HFFc6 (cell line): ENCODE data around the gene HSPA12B. TPM values are rescaled to one million over a fixed set of nuclear protein-coding genes. Genes with fewer than 3 reads are reported as not detected.
"Not testable (repeated sequence)": the region's sequence is repeated elsewhere in the genome, so short reads cannot be mapped to it uniquely, and the experiment has no call there.

ENCODE experiments used
- DNase-seq: peaks from one replicate; pipeline ENCODE4 v3.0.0-alpha.2; 2018
- H3K27ac Mint-ChIP-seq: 2 replicates; pipeline ENCODE4 v1.8.0; 2020; ENCODE audit warnings: mild to moderate bottlenecking, mixed read lengths
- H3K27me3 Mint-ChIP-seq: 2 replicates; pipeline ENCODE4 v1.8.0; 2021; ENCODE audit warnings: mild to moderate bottlenecking, moderate library complexity, mixed read lengths; ENCODE audit not compliant: insufficient read depth
- H3K36me3 Mint-ChIP-seq: 2 replicates; pipeline ENCODE4 v1.8.0; 2021; ENCODE audit warnings: low read depth, mixed read lengths
- H3K4me1 Mint-ChIP-seq: 2 replicates; pipeline ENCODE4 v1.8.0; 2020; ENCODE audit warnings: low read depth, mixed read lengths
- H3K4me3 Mint-ChIP-seq: 2 replicates; pipeline ENCODE4 v1.8.0; 2020; ENCODE audit warnings: mild to moderate bottlenecking, moderate library complexity, mixed read lengths
- H3K9me3 Mint-ChIP-seq: 2 replicates; pipeline ENCODE4 v1.8.0; 2020; ENCODE audit warnings: mild to moderate bottlenecking, mixed read lengths
- CTCF ChIP-seq: fragments of 200-600 bp; sonication (generic); IDR thresholded peaks from 2 replicates; pipeline ENCODE4 v1.5.0; 2021; ENCODE audit warnings: antibody characterized with exemption, mild to moderate bottlenecking
- total RNA-seq, 6 experiments: library from RNA; stranded (reverse); fragmentation: NEBNext Ultra II Directional; extraction: Animal tissue kit (Norgen Biotek cat#: 25700); gene quantifications; 2 replicates in 1 of 6; 3 replicates in 5 of 6; pipeline ENCODE4 v1.2.3, GENCODE V29; 2021

Gene HSPA12B
- total RNA-seq, 6 experiments from 2014 or later = not detected

- peaks cover 2% of the 10 kb centered on the region for H3K27me3 Mint-ChIP-seq
- peaks cover 11% of the 10 kb centered on the region for H3K36me3 Mint-ChIP-seq
- H3K4me1 Mint-ChIP-seq = peaks cover 37% of the 10 kb centered on the region
- peak within 1 kb of the TSS; percentile 83 for H3K27ac Mint-ChIP-seq
- peak; percentile 88 for TF ChIP-seq CTCF
- peak within 1 kb of the TSS; percentile 89 for H3K4me3 Mint-ChIP-seq
- no peaks in the 10 kb centered on the region for H3K9me3 Mint-ChIP-seq
- peak; percentile 73 for DNase-seq
Measured at GRCh38 chr20:3786665-3787323, 54.3 kb downstream of the HSPA12B start, which contains the start of gene CENPB. Gene CENPB, minus strand, starts transcription at chr20:3786740. Its CDS starts 257 bp downstream, at chr20:3786483.

GRCh38 chr20:3787324-3788014 lies 55.0 kb downstream of the HSPA12B start:
- DNase-seq = no peak
- H3K27me3 Mint-ChIP-seq = peaks cover 2% of the 10 kb centered on the region
- no peaks in the 10 kb centered on the region for H3K9me3 Mint-ChIP-seq
- H3K4me1 Mint-ChIP-seq = peaks cover 37% of the 10 kb centered on the region
- TF ChIP-seq CTCF = no peak
- H3K4me3 Mint-ChIP-seq = peak overlapping the region; percentile 71
- peaks cover 11% of the 10 kb centered on the region for H3K36me3 Mint-ChIP-seq
- H3K27ac Mint-ChIP-seq = no peak overlapping the region

- H3K27ac Mint-ChIP-seq = no peak overlapping the region; the same call in 1 of the 2 replicates
- TF ChIP-seq CTCF = no peak
- no peaks in the 10 kb centered on the region for H3K9me3 Mint-ChIP-seq
- peaks cover 31% of the 10 kb centered on the region for H3K4me1 Mint-ChIP-seq
- H3K36me3 Mint-ChIP-seq = peaks cover 11% of the 10 kb centered on the region
- H3K4me3 Mint-ChIP-seq = peak overlapping the region; percentile 28; the same call in 1 of the 2 replicates
- no peak for DNase-seq
- peaks cover 2% of the 10 kb centered on the region for H3K27me3 Mint-ChIP-seq
Measured at GRCh38 chr20:3788685-3789155, 56.2 kb downstream of the HSPA12B start.

- not testable (repeated sequence) for DNase-seq, H3K9me3 Mint-ChIP-seq, H3K27me3 Mint-ChIP-seq, H3K4me3 Mint-ChIP-seq, H3K27ac Mint-ChIP-seq
- H3K36me3 Mint-ChIP-seq = peaks cover 11% of the 10 kb centered on the region
- H3K4me1 Mint-ChIP-seq = peaks cover 30% of the 10 kb centered on the region
Measured at GRCh38 chr20:3789201-3789600, 56.7 kb downstream of the HSPA12B start.

GRCh38 chr20:3794168-3794567 lies 61.7 kb downstream of the HSPA12B start:
- not testable (repeated sequence) for DNase-seq, H3K27ac Mint-ChIP-seq, H3K4me3 Mint-ChIP-seq, H3K9me3 Mint-ChIP-seq, H3K27me3 Mint-ChIP-seq
- H3K36me3 Mint-ChIP-seq = peaks cover 18% of the 10 kb centered on the region
- peaks cover 33% of the 10 kb centered on the region for H3K4me1 Mint-ChIP-seq

GRCh38 chr20:3794701-3795420 lies 62.4 kb downstream of the HSPA12B start:
- peak overlapping the region; percentile 93 for H3K4me3 Mint-ChIP-seq
- peaks cover 37% of the 10 kb centered on the region for H3K4me1 Mint-ChIP-seq
- DNase-seq = no peak
- no peaks in the 10 kb centered on the region for H3K9me3 Mint-ChIP-seq
- H3K36me3 Mint-ChIP-seq = peaks cover 21% of the 10 kb centered on the region
- H3K27me3 Mint-ChIP-seq = peaks cover 4% of the 10 kb centered on the region
- TF ChIP-seq CTCF = no peak
- H3K27ac Mint-ChIP-seq = peak overlapping the region; percentile 97
